ENCODE data around the gene PPM1N.

The PPM1N gene

DNA sequence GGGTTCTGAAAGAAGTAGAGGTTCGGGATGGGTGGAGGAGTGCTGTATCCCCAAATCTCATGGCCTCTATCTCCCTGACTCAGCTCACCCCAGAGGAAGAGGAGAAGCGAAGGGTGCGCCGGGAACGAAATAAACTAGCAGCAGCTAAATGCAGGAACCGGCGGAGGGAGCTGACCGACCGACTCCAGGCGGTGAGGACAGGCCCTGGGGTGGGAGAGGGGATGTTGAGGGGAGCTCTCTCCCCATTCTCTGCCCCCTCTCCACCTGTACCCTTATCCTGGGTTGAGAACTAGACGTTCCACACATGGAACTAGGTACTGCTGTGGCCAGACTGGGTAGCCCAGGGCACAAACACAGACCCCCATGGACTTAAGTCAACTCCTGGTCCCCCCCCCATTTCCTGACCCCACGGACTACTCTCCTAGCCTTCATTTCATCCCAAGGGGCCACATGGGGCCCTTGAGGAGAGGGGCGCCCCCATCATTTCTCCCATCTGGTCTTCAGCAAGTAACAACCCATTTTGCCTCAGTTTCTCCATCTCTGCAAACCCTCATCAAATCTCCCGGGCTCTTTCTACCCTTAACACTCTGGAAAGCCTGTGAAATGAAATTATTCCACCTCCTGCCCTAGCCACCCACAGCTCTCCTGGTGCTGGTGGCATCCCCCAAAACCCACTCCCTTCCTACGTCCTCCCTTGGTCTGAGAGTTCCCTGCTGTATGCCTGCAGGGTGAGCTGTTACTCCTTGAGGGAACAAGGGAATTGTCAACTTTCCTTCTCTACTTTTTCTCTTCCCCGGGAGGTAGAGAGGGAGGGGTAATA lies 26.9 kb upstream of the PPM1N start:
- DNase-seq (ENCODE audit: low spot score): peak; percentile 44

DNA sequence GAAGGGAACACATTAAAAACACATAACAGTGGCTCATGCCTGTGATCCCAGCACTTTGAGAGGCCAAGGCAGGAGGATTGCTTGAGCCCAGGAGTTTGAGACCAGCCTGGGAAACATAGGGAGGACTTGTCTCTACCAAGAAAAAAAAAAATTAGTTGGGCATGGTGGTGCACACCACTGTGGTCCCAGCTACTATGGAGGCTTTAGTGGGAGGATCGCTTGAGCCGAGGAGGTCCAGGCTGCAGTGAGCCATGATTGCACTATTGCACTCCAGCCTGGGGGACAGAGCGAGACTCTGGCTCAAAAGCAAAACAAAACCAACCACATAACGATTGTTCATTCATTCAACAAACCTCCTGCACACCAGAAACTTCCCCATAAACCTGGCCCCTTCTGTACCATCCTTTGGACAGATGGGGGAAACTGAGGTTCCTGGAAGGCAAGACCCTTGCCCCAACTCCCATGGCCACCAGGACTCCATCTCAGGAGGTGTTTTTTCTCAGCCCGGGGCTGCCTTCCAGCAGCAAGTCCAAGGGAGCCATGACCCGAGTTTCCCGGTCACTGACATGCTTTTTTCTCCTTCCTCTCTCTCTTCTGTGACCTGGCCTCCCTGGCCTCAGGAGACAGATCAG lies 26.2 kb upstream of the PPM1N start:
- peak; percentile 55 for DNase-seq (ENCODE audit: low spot score)

DNA sequence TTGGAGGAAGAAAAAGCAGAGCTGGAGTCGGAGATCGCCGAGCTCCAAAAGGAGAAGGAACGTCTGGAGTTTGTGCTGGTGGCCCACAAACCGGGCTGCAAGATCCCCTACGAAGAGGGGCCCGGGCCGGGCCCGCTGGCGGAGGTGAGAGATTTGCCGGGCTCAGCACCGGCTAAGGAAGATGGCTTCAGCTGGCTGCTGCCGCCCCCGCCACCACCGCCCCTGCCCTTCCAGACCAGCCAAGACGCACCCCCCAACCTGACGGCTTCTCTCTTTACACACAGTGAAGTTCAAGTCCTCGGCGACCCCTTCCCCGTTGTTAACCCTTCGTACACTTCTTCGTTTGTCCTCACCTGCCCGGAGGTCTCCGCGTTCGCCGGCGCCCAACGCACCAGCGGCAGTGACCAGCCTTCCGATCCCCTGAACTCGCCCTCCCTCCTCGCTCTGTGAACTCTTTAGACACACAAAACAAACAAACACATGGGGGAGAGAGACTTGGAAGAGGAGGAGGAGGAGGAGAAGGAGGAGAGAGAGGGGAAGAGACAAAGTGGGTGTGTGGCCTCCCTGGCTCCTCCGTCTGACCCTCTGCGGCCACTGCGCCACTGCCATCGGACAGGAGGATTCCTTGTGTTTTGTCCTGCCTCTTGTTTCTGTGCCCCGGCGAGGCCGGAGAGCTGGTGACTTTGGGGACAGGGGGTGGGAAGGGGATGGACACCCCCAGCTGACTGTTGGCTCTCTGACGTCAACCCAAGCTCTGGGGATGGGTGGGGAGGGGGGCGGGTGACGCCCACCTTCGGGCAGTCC lies 25.5 kb upstream of the PPM1N start:
- peak; percentile 50 for DNase-seq (ENCODE audit: low spot score)

DNA sequence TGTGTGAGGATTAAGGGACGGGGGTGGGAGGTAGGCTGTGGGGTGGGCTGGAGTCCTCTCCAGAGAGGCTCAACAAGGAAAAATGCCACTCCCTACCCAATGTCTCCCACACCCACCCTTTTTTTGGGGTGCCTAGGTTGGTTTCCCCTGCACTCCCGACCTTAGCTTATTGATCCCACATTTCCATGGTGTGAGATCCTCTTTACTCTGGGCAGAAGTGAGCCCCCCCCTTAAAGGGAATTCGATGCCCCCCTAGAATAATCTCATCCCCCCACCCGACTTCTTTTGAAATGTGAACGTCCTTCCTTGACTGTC lies 24.9 kb upstream of the PPM1N start:
- DNase-seq (ENCODE audit: low spot score): no peak

DNA sequence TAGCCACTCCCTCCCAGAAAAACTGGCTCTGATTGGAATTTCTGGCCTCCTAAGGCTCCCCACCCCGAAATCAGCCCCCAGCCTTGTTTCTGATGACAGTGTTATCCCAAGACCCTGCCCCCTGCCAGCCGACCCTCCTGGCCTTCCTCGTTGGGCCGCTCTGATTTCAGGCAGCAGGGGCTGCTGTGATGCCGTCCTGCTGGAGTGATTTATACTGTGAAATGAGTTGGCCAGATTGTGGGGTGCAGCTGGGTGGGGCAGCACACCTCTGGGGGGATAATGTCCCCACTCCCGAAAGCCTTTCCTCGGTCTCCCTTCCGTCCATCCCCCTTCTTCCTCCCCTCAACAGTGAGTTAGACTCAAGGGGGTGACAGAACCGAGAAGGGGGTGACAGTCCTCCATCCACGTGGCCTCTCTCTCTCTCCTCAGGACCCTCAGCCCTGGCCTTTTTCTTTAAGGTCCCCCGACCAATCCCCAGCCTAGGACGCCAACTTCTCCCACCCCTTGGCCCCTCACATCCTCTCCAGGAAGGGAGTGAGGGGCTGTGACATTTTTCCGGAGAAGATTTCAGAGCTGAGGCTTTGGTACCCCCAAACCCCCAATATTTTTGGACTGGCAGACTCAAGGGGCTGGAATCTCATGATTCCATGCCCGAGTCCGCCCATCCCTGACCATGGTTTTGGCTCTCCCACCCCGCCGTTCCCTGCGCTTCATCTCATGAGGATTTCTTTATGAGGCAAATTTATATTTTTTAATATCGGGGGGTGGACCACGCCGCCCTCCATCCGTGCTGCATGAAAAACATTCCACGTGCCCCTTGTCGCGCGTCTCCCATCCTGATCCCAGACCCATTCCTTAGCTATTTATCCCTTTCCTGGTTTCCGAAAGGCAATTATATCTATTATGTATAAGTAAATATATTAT lies 24.3 kb upstream of the PPM1N start:
- DNase-seq (ENCODE audit: low spot score): peak; percentile 61

DNA sequence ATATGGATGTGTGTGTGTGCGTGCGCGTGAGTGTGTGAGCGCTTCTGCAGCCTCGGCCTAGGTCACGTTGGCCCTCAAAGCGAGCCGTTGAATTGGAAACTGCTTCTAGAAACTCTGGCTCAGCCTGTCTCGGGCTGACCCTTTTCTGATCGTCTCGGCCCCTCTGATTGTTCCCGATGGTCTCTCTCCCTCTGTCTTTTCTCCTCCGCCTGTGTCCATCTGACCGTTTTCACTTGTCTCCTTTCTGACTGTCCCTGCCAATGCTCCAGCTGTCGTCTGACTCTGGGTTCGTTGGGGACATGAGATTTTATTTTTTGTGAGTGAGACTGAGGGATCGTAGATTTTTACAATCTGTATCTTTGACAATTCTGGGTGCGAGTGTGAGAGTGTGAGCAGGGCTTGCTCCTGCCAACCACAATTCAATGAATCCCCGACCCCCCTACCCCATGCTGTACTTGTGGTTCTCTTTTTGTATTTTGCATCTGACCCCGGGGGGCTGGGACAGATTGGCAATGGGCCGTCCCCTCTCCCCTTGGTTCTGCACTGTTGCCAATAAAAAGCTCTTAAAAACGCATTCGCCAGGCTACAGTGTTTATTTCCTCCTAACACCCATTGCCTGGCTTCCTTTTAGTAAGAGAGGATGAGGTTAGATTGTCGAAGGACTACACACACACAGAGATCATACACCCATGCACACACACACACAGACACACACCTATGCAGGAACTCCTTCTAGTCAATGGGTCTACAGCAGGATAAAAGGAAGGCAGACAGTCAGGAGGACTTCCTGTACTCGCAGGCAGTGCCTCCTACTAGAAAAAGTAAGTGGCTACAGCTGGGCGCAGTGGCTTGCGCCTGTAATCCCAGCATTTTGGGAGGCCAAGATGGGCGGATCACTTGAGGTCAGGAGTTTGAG lies 23.4 kb upstream of the PPM1N start:
- DNase-seq (ENCODE audit: low spot score): peak; percentile 60

DNA sequence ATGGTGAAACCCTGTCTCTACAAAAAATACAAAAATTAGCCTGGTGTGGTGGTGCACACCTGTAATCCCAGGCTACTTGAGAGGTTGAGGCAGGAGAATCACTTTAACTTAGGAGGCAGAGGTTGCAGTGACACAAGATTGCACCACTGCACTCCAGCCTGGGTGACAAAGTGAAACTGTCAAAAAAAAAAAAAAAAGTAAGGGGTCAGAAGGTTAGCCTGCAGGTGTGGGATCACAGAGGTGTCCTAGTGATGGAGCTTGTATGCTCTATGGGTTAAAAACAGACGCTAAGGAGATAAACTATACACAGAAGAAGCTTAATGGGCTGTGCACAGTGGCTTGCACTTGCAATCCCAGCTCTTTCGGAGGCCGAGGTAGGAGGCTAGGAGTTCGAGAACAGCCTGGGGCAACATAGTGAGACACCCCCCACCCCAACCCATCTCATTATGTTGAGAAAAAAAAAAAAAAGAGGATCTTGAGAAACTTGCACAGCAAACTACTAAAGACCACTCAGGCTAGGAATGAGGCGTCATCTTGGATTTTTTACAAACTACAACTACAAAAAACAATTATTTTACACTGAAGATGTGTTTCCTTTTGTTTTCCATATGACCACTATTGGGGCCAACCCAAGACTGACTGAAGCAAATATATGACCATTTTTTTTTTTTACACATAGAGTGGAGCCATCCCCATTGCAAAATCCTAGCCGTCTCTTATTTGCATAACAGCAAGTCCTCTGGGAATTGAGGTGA lies 22.5 kb upstream of the PPM1N start:
- peak; percentile 58 for DNase-seq (ENCODE audit: low spot score)

DNA sequence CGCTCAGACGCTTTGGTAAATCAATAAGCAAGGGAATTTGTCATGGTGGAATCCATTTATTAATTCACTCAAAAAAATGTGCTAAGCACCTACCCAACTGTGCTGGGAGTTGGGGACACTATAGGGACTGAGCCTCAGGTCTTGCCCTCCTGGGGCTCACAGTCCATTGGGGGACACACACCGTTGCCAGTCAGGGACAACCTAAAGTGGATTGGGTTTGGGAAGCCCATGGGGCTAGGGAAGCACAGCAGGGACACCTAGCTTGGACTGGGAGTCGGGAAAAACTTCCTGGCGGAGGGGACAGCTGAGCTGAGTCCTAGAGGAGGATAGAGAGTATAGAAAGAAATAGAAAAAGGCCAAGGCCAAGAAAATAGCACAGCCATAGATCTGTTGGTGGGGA lies 21.9 kb upstream of the PPM1N start:
- no peak for DNase-seq (ENCODE audit: low spot score)

DNA sequence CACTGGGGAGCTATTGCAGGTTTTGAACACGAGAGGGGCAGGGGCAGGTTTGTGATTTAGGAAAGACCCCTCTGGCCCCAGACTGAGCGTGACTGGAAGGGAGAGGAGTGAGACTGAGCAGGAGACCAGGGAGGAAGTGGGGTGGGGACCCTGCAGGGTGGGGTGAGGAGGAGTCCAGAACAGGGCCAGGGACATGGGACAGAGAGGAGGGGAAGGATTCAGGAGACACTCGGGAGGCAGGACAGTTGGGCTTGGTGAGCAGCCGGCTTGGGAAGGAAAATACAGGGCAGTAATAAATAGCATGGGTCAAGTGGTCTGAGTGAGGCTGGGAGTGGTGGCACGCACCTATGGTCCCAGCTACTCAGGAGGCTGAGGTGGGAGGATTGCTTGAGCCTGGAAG lies 21.1 kb upstream of the PPM1N start:
- DNase-seq (ENCODE audit: low spot score): no peak

DNA sequence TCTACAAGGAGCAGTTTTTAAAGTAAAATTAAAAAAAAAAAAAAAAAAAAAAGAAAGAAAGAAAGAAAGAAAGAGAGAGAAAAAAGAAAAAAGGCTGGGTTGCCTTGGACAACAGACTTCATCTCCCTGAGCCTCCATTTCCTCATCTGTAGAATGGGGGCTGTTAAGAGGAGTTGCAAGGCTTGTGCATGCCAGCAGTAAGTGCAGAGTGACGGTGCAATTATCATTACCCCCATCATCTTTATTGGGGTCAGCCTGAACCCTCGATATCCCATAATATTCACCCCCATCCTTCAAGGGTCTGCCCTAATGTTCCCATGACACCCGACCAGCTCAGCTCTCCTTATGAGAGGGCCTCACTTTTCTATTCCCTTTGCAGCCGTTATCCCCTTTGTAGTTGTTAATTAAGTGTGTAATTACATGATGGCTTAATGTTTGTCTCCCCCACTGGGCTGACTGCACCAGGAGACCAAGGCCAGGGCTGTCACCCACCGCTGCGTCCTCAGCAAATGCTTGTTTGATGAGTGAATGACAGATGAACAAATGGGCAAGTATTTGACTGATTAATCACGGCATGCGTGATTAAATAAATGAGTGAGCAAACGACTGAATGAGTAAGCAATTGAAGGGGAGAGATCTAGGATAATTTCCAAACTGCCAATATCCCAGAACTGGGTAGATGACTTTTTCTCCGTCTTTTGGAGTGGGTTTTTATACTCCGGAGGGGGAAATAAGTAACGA lies 20.4 kb upstream of the PPM1N start:
- no peak for DNase-seq (ENCODE audit: low spot score)

DNA sequence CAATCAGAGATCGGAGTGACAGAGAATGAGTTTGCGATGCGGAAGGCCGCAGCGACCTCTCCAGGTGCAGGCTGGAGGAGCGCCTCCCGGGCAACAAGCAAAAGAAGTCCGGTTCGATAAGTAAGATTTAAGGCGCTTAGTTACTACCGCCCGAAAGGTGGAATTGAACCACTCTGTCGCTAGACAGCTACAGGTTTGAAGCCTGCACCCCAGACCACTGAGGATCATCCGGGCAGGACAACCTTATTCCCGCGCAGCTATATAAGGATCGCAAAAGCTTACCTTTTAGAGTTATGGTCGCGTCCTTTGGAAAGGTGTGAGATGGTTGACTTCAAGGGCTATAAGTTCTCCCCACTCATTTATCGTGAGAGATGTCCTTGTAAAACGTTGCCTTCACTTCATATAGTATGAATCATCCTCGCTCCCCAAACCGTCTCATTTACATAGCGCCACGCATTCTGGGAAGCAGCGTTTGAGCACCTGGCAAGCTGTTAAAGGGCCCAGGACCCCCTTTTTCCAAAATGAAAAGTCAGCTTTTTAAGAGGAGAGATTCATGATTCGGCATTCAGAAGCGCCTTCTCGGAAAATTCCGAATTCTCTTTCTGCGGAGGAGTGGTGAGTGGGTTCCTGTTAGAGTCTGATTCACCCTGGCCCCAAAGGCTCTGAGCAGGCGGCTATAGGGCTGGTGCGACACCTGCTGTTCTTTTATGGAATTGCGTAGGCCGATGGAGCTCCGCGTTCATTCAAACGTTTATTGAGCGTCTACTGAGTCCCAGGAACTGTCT lies 19.6 kb upstream of the PPM1N start:
- DNase-seq (ENCODE audit: low spot score): peak; percentile 96

DNA sequence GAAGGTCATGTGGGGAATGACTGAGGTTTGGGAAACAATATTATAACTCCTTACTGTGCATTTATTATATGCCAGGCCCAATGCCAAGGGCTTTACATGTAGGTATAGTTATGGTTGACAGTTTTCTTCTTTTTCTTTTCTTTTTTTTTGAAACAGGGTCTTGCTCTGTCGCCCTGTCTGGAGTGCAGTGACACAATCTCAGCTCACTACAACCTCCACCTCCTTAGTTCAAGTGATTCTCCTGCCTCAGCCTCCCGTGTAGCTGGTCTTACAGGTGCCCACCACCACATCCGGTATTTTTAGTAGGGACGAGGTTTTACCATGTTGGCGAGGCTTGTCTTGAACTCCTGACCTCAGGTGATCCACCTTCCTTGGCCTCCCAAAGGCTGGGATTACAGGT lies 15.2 kb upstream of the PPM1N start:
- no peak for DNase-seq (ENCODE audit: low spot score)

DNA sequence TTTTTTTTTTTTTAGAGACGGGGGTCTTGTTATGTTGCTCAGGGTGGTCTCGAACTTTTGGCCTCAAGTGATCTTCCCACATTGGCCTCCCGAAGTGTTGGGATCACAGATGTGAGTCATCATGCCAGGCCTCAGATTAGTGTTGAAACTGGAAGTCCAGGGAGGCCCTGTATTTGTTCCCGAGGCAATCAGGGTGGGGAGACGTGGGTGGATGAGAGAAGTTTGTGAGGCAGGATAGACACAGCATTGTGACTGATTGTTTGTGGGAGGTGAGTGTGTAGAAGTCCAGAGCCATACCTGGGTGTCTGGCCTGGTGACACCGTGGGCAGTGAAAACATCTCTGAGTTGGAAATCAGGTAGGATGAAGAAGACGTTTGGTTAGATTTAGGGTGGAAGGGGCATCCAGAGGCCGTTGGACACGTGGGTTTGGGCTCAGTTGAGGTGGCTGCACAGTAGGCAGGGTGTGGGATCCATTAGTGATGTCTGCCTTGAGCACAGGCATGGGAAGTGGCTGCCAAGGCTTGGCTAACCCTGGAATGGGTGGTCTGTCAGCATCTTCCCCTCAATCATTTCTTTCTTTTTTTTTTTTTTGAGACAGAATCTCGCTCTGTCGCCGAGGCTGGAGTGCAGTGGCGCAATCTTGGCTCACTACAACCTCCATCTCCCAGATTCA lies 13.8 kb upstream of the PPM1N start:
- DNase-seq (ENCODE audit: low spot score): no peak

DNA sequence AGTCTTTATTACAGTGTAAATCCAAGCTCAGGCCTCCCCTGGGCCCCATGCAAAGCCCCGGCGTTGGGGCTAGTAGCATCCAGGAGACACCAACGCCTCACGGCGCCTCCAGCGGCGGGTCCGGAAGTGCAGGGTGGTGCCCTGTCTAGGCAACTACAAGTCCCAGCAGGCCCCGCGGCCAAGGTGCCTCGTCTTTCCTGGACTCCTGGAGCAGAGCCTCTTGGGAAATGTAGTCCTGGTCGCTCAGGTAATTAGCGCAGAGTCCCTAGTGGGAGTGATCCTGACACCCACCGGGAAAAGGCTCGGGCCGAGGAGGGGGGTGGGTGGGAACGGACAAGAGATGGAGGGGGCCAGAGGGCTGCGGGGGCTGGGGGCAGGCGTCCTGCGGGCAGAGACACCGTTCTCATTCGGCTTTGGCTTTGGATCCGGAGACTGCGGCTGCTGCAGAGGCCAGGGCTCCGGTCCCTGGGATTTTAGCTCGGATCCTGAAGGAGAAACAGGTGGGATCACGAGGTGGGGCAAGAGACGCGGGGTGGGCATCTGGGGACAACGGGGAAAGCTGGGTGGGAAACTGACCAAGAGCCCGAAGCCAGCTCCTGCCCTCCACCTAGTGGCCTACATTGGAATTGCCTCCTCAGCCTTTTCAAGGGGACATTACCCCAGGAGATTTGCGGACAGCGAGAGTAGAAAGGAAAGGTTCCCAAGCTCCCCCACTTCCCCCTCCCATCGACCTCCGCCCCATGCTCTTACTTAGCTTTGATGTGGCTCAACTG lies 12.8 kb upstream of the PPM1N start:
- peak; percentile 98 for DNase-seq (ENCODE audit: low spot score)

DNA sequence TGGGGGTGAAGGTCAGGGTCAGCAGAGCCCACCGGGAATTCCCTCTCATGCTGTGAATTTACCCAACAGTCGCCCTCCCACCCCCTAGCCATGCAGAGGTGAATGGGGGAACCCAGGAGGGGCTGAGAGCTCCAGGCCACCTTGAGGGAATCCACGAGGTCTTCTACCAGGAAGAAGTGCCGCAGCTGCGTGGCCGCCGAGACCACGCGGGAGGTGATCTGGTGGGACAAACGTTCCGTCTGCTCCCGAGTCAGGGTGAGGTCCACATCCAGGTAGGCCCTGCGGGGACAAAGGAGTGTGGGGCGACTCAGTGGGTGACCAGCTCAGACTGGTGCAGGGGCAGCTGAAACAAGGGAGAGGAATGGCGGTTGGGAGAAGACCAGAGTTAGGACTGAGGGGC lies 9.5 kb upstream of the PPM1N start:
- DNase-seq (ENCODE audit: low spot score): no peak

DNA sequence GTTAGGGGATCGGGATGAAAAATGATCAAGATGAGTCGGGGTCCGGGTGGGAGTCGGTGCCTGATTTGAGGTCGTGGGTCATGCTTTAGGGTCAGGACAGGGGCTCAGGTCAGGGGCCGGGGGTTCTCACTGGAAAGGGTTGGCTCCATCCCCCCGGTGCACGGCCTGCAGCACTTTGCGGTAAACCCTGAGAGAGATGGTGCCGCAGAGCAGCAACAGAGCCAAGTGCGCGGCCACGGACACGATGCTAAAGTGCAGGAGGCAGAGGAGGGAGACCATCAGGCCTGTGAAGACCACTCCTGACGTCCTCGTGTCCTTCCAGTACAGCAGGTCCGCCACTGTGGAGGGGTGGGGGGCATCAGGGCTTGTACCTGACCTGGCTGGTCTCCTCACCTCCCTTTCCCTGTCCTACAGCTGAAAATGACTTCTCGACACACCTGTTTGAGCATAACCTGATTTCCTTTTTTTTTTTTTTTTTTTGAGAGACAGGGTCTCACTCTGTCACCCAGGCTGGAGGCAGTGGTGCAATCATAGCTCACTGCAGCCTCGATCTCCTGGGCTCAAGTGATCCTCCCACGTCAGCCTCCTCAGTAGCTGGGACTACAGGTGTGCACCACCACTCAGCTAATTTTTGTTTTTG lies 8.9 kb upstream of the PPM1N start:
- DNase-seq (ENCODE audit: low spot score): no peak

DNA sequence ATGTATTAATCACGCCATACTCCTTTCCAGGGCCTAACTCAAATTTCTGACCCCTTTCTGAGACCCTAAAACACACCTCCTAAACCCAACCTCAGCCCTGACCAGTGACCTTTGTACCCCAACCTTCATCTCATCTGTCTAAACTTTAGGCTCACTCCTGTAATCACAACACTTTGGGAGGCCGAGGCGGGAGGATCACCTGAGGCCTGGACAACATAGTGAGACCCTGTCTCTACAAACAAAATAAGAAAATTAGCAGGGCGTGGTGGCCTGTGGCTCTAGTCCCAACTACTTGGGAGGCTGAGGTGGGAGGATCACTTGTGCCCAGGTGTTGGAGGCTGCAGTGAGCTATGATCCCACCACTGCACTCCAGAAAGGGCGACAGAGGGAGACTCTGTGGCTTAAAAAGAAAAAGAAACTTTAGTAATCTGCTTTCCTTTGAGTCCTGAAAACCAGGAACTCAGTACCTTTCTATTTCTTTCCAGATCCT lies 6.1 kb upstream of the PPM1N start:
- DNase-seq (ENCODE audit: low spot score): no peak
